ENCODE results near the gene ZNF296. TPM values are rescaled to one million over a fixed set of nuclear protein-coding genes. Genes with fewer than 3 reads are reported as not detected.

The ZNF296 gene
- total RNA-seq, 2 experiments from 2014 or later, result 13.5 to 31.4 TPM

GRCh38 chr19:45104658-45105349, 28.5 kb upstream of the ZNF296 start:
- BruUV-seq (replicated peaks), result no TSS peak
- Histone ChIP-seq H3K79me2 (ENCODE audit: insufficient read depth, low read depth, low read length) (peaks cover 46% of the 10 kb centered on the region), H3K9me3 (ENCODE audit: low read length) (no peaks in the 10 kb centered on the region), H3K4me2 (ENCODE audit: low read length) (no peak overlapping the region; the same call in 1 of the 2 replicates), H3K4me3 (ENCODE audit: low read depth, low read length, poor library complexity, severe bottlenecking) (no peak overlapping the region), H3K4me1 (ENCODE audit: insufficient read depth, low read length, poor library complexity, severe bottlenecking) (peaks cover 14% of the 10 kb centered on the region), H3K36me3 (ENCODE audit: insufficient read depth, low read length) (peaks cover 11% of the 10 kb centered on the region; the same call in 1 of the 2 replicates), H4K20me1 (ENCODE audit: insufficient read depth, low read length) (no peaks in the 10 kb centered on the region; the same call in 1 of the 2 replicates), H3K9me2 (ENCODE audit: insufficient read depth, low read length) (no peaks in the 10 kb centered on the region), H3K27ac (ENCODE audit: low read depth, low read length, poor library complexity, severe bottlenecking) (no peak overlapping the region), H2AFZ (ENCODE audit: low read length) (no peak overlapping the region)
- ChIA-PET POLR2A (no interaction called here), CTCF (ENCODE audit: unreplicated experiment) (no interaction called here)
- TF ChIP-seq EZH2phosphoT487 (IDR thresholded peaks at IDR 0.05; ENCODE audit: borderline replicate concordance, low read depth, low read length) (no peak), CTCF (conservative IDR thresholded peaks at IDR 0.05; ENCODE audit: low read length) (no peak)
- DNase-seq (ENCODE audit: low spot score), result no peak
- intact Hi-C loops (cut with micrococcal nuclease; ENCODE audit: unreplicated experiment), result no loop called here

GRCh38 chr19:45103508-45104319, 27.4 kb upstream of the ZNF296 start:
- H3K9me3 ChIP-seq (ENCODE audit: low read length), result no peaks in the 10 kb centered on the region
- intact Hi-C loops (cut with micrococcal nuclease; ENCODE audit: unreplicated experiment), result no loop called here
- no peak overlapping the region for H2AFZ ChIP-seq (ENCODE audit: low read length)
- ChIA-PET POLR2A (no interaction called here), CTCF (ENCODE audit: unreplicated experiment) (no interaction called here)
- H3K36me3 ChIP-seq (ENCODE audit: insufficient read depth, low read length), result peaks cover 20% of the 10 kb centered on the region; the same call in 1 of the 2 replicates
- H3K79me2 ChIP-seq (ENCODE audit: insufficient read depth, low read depth, low read length), result peaks cover 46% of the 10 kb centered on the region
- no peak overlapping the region for H3K4me3 ChIP-seq (ENCODE audit: low read depth, low read length, poor library complexity, severe bottlenecking)
- H3K9me2 ChIP-seq (ENCODE audit: insufficient read depth, low read length), result no peaks in the 10 kb centered on the region
- no peak overlapping the region for H3K27ac ChIP-seq (ENCODE audit: low read depth, low read length, poor library complexity, severe bottlenecking)
- H3K4me1 ChIP-seq (ENCODE audit: insufficient read depth, low read length, poor library complexity, severe bottlenecking), result peaks cover 14% of the 10 kb centered on the region
- TF ChIP-seq EZH2phosphoT487 (IDR thresholded peaks at IDR 0.05; ENCODE audit: borderline replicate concordance, low read depth, low read length), result no peak
- no peak for TF ChIP-seq CTCF (conservative IDR thresholded peaks at IDR 0.05; ENCODE audit: low read length)
- DNase-seq (ENCODE audit: low spot score), result no peak
- no peaks in the 10 kb centered on the region; the same call in 1 of the 2 replicates for H4K20me1 ChIP-seq (ENCODE audit: insufficient read depth, low read length)
- H3K4me2 ChIP-seq (ENCODE audit: low read length), result peak overlapping the region; percentile 13; the same call in 1 of the 2 replicates
- BruUV-seq (replicated peaks), result no TSS peak

Data from OCI-LY7 (cell line).